ENCODE measurements around the gene SMIM21.
A peak's percentile ranks its signal among the peaks of the same experiment; 100 is the strongest.

SMIM21 gene

GRCh38 chr18:75377926-75378325 is 49.6 kb downstream of the SMIM21 start:
- Histone ChIP-seq H3K27ac (ENCODE audit: insufficient read depth in 1 of 2, low read depth in 1 of 2, low read length in 2 of 2, poor library complexity in 1 of 2, severe bottlenecking in 2 of 2) (no peak overlapping the region), H3K9me3 (ENCODE audit: control extremely low read depth in 1 of 5, control insufficient read depth in 4 of 5, insufficient read depth in 2 of 5, low read depth in 1 of 5, low read length in 4 of 5) (peaks cover 0 to 2% (median 0%) of the 10 kb centered on the region in 5 experiments), H3K36me3 (ENCODE audit: control insufficient read depth in 4 of 4, insufficient read depth in 4 of 4, low read length in 3 of 4) (no peaks in the 10 kb centered on the region), H3K27me3 (replicated peaks in 2 of 5; ENCODE audit: control insufficient read depth in 4 of 5, insufficient read depth in 5 of 5, low read length in 4 of 5) (peaks cover 0 to 3% (median 0%) of the 10 kb centered on the region in 5 experiments), H3K4me1 (ENCODE audit: control extremely low read depth in 1 of 4, control insufficient read depth in 4 of 4, insufficient read depth in 4 of 4, low read length in 3 of 4) (no peaks in the 10 kb centered on the region), H3K4me3 (ENCODE audit: control insufficient read depth in 1 of 7, extremely low read depth in 1 of 7, insufficient read depth in 4 of 7, low read depth in 2 of 7, low read length in 6 of 7) (no peak overlapping the region)
- ChIA-PET POLR2A (no interaction called here), CTCF (no interaction called here)
- 96% methylated on average over 9 of the region's 10 CpGs for WGBS (ENCODE audit: insufficient coverage)
- DNase-seq, result no peak

- H3K27ac ChIP-seq (ENCODE audit: insufficient read depth in 1 of 2, low read depth in 1 of 2, low read length in 2 of 2, poor library complexity in 1 of 2, severe bottlenecking in 2 of 2), result no peak overlapping the region
- CTCF ChIA-PET, result interaction anchor here (0.6 kb wide), 2 partner anchors 41 to 919 kb away, joined by 3 read pairs; no protein-coding TSS in a partner anchor
- peaks cover 0 to 3% (median 0%) of the 10 kb centered on the region in 5 experiments for H3K27me3 ChIP-seq (replicated peaks in 2 of 5; ENCODE audit: control insufficient read depth in 4 of 5, insufficient read depth in 5 of 5, low read length in 4 of 5)
- no peak overlapping the region for H3K4me3 ChIP-seq (ENCODE audit: control insufficient read depth in 1 of 7, extremely low read depth in 1 of 7, insufficient read depth in 4 of 7, low read depth in 2 of 7, low read length in 6 of 7)
- WGBS (ENCODE audit: insufficient coverage), result 80% methylated on average over 1 of the region's 2 CpGs
- no peaks in the 10 kb centered on the region for H3K36me3 ChIP-seq (ENCODE audit: control insufficient read depth in 4 of 4, insufficient read depth in 4 of 4, low read length in 3 of 4)
- POLR2A ChIA-PET, result no interaction called here
- DNase-seq, result no peak
- H3K9me3 ChIP-seq (ENCODE audit: control extremely low read depth in 1 of 5, control insufficient read depth in 4 of 5, insufficient read depth in 2 of 5, low read depth in 1 of 5, low read length in 4 of 5), result peaks cover 0 to 2% (median 0%) of the 10 kb centered on the region in 5 experiments
- H3K4me1 ChIP-seq (ENCODE audit: control extremely low read depth in 1 of 4, control insufficient read depth in 4 of 4, insufficient read depth in 4 of 4, low read length in 3 of 4), result no peaks in the 10 kb centered on the region
These were observed 50.2 kb downstream of the SMIM21 start for GRCh38 chr18:75377258-75377657.

GRCh38 chr18:75376004-75376403 is 51.5 kb downstream of the SMIM21 start:
- WGBS (ENCODE audit: insufficient coverage), result 100% methylated on average over 2 of the region's 3 CpGs
- POLR2A ChIA-PET, result no interaction called here

GRCh38 chr18:75375341-75375740 is 52.2 kb downstream of the SMIM21 start:
- POLR2A ChIA-PET, result no interaction called here
- Histone ChIP-seq H3K4me3 (ENCODE audit: control insufficient read depth in 1 of 7, extremely low read depth in 1 of 7, insufficient read depth in 4 of 7, low read depth in 2 of 7, low read length in 6 of 7) (no peak overlapping the region), H3K27ac (ENCODE audit: insufficient read depth in 1 of 2, low read depth in 1 of 2, low read length in 2 of 2, poor library complexity in 1 of 2, severe bottlenecking in 2 of 2) (no peak overlapping the region), H3K9me3 (ENCODE audit: control extremely low read depth in 1 of 5, control insufficient read depth in 4 of 5, insufficient read depth in 2 of 5, low read depth in 1 of 5, low read length in 4 of 5) (peaks cover 0 to under 1% (median 0%) of the 10 kb centered on the region in 5 experiments), H3K27me3 (replicated peaks in 2 of 5; ENCODE audit: control insufficient read depth in 4 of 5, insufficient read depth in 5 of 5, low read length in 4 of 5) (no peaks in the 10 kb centered on the region), H3K4me1 (ENCODE audit: control extremely low read depth in 1 of 4, control insufficient read depth in 4 of 4, insufficient read depth in 4 of 4, low read length in 3 of 4) (no peaks in the 10 kb centered on the region), H3K36me3 (ENCODE audit: control insufficient read depth in 4 of 4, insufficient read depth in 4 of 4, low read length in 3 of 4) (no peaks in the 10 kb centered on the region)
- no peak for DNase-seq
- CTCF ChIA-PET, result no interaction called here
- 94% methylated on average over 6 of the region's 6 CpGs for WGBS (ENCODE audit: insufficient coverage)

More at GRCh38 chr18:75376004-75376403, 51.5 kb downstream of the SMIM21 start:
- no peak overlapping the region for H3K27ac ChIP-seq (ENCODE audit: insufficient read depth in 1 of 2, low read depth in 1 of 2, low read length in 2 of 2, poor library complexity in 1 of 2, severe bottlenecking in 2 of 2)
- no peaks in the 10 kb centered on the region for H3K36me3 ChIP-seq (ENCODE audit: control insufficient read depth in 4 of 4, insufficient read depth in 4 of 4, low read length in 3 of 4)
- CTCF ChIA-PET, result no interaction called here
- no peak for DNase-seq
- H3K27me3 ChIP-seq (replicated peaks in 2 of 5; ENCODE audit: control insufficient read depth in 4 of 5, insufficient read depth in 5 of 5, low read length in 4 of 5), result no peaks in the 10 kb centered on the region
- no peak overlapping the region for H3K4me3 ChIP-seq (ENCODE audit: control insufficient read depth in 1 of 7, extremely low read depth in 1 of 7, insufficient read depth in 4 of 7, low read depth in 2 of 7, low read length in 6 of 7)
- H3K9me3 ChIP-seq (ENCODE audit: control extremely low read depth in 1 of 5, control insufficient read depth in 4 of 5, insufficient read depth in 2 of 5, low read depth in 1 of 5, low read length in 4 of 5), result peaks cover 0 to 2% (median 0%) of the 10 kb centered on the region in 5 experiments
- no peaks in the 10 kb centered on the region for H3K4me1 ChIP-seq (ENCODE audit: control extremely low read depth in 1 of 4, control insufficient read depth in 4 of 4, insufficient read depth in 4 of 4, low read length in 3 of 4)

GRCh38 chr18:75374466-75374865 is 53.0 kb downstream of the SMIM21 start:
- no peak for DNase-seq
- Histone ChIP-seq H3K27ac (ENCODE audit: insufficient read depth in 1 of 2, low read depth in 1 of 2, low read length in 2 of 2, poor library complexity in 1 of 2, severe bottlenecking in 2 of 2) (no peak overlapping the region), H3K4me3 (ENCODE audit: control insufficient read depth in 1 of 7, extremely low read depth in 1 of 7, insufficient read depth in 4 of 7, low read depth in 2 of 7, low read length in 6 of 7) (no peak overlapping the region), H3K27me3 (replicated peaks in 2 of 5; ENCODE audit: control insufficient read depth in 4 of 5, insufficient read depth in 5 of 5, low read length in 4 of 5) (no peaks in the 10 kb centered on the region), H3K4me1 (ENCODE audit: control extremely low read depth in 1 of 4, control insufficient read depth in 4 of 4, insufficient read depth in 4 of 4, low read length in 3 of 4) (no peaks in the 10 kb centered on the region), H3K9me3 (ENCODE audit: control extremely low read depth in 1 of 5, control insufficient read depth in 4 of 5, insufficient read depth in 2 of 5, low read depth in 1 of 5, low read length in 4 of 5) (no peaks in the 10 kb centered on the region), H3K36me3 (ENCODE audit: control insufficient read depth in 4 of 4, insufficient read depth in 4 of 4, low read length in 3 of 4) (no peaks in the 10 kb centered on the region)
- CTCF ChIA-PET, result interaction anchor here (0.5 kb wide), 1 partner anchor 59 kb away, joined by 3 read pairs; no protein-coding TSS in a partner anchor
- 98% methylated on average over 4 of the region's 6 CpGs for WGBS (ENCODE audit: insufficient coverage)
- POLR2A ChIA-PET, result no interaction called here

DNA sequence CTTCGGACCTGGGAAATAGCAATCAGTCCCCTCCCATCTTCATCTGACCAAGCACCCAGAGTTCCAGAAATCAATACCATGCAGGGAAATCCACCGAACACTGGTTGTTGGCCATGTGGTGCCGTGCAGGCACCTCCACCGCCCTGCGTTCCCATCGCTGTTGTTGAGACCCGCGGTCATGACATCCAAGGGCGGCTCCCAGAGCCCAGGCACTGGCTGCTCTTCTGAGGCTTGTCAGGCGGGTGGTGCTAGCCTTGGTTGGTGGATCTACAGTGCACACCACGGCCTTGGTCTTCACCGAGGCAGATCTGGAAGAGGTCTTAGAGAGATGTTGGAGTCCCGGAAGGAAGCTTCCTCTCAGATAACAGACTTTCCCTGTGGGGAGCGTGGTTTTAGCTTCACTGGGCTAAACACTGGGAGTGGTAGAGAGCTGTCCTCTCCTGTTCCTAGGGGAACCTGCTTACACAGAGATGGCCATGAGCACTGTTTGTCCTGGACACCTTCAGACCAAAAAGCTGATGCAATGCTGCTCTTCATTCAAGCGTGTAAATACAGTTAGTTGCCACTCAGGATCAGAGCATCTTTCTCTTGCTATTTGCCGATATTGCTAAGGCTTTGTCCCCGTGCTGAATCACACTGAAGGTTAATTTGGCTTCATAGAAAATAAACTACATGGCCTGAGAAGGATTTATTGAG is 58.3 kb downstream of the SMIM21 start:
- H3K4me3 ChIP-seq (ENCODE audit: control insufficient read depth in 1 of 7, extremely low read depth in 1 of 7, insufficient read depth in 4 of 7, low read depth in 2 of 7, low read length in 6 of 7), result no peak overlapping the region
- H3K27me3 ChIP-seq (replicated peaks in 2 of 5; ENCODE audit: control insufficient read depth in 4 of 5, insufficient read depth in 5 of 5, low read length in 4 of 5), result no peaks in the 10 kb centered on the region
- DNase-seq, result no peak
- ChIA-PET POLR2A (no interaction called here), CTCF (interaction anchor here (0.6 kb wide), 1 partner anchor 22 kb away, joined by 3 read pairs; no protein-coding TSS in a partner anchor)
- H3K9me3 ChIP-seq (ENCODE audit: control extremely low read depth in 1 of 5, control insufficient read depth in 4 of 5, insufficient read depth in 2 of 5, low read depth in 1 of 5, low read length in 4 of 5), result no peaks in the 10 kb centered on the region
- H3K27ac ChIP-seq (ENCODE audit: insufficient read depth in 1 of 2, low read depth in 1 of 2, low read length in 2 of 2, poor library complexity in 1 of 2, severe bottlenecking in 2 of 2), result no peak overlapping the region
- 100% methylated on average over 14 of the region's 17 CpGs for WGBS (ENCODE audit: insufficient coverage)
- H3K4me1 ChIP-seq (ENCODE audit: control extremely low read depth in 1 of 4, control insufficient read depth in 4 of 4, insufficient read depth in 4 of 4, low read length in 3 of 4), result no peaks in the 10 kb centered on the region
- H3K36me3 ChIP-seq (ENCODE audit: control insufficient read depth in 4 of 4, insufficient read depth in 4 of 4, low read length in 3 of 4), result no peaks in the 10 kb centered on the region

- DNase-seq, result peak; percentile 9 to 15 (median 11)
These were observed 61.7 kb downstream of the SMIM21 start for GRCh38 chr18:75365837-75366236.

More at GRCh38 chr18:75365837-75366236, 61.7 kb downstream of the SMIM21 start:
- no peaks in the 10 kb centered on the region for H3K4me1 ChIP-seq (ENCODE audit: control extremely low read depth in 1 of 4, control insufficient read depth in 4 of 4, insufficient read depth in 4 of 4, low read length in 3 of 4)
- H3K27me3 ChIP-seq (replicated peaks in 2 of 5; ENCODE audit: control insufficient read depth in 4 of 5, insufficient read depth in 5 of 5, low read length in 4 of 5), result no peaks in the 10 kb centered on the region
- H3K4me3 ChIP-seq (ENCODE audit: control insufficient read depth in 1 of 7, extremely low read depth in 1 of 7, insufficient read depth in 4 of 7, low read depth in 2 of 7, low read length in 6 of 7), result no peak overlapping the region
- H3K27ac ChIP-seq (ENCODE audit: insufficient read depth in 1 of 2, low read depth in 1 of 2, low read length in 2 of 2, poor library complexity in 1 of 2, severe bottlenecking in 2 of 2), result no peak overlapping the region
- H3K36me3 ChIP-seq (ENCODE audit: control insufficient read depth in 4 of 4, insufficient read depth in 4 of 4, low read length in 3 of 4), result no peaks in the 10 kb centered on the region
- ChIA-PET CTCF (no interaction called here), POLR2A (no interaction called here)
- WGBS (ENCODE audit: insufficient coverage), result no CpG with 5 or more reads among the region's 1 CpG
- no peaks in the 10 kb centered on the region for H3K9me3 ChIP-seq (ENCODE audit: control extremely low read depth in 1 of 5, control insufficient read depth in 4 of 5, insufficient read depth in 2 of 5, low read depth in 1 of 5, low read length in 4 of 5)
